Measurements from ENCODE around the gene TJP2. TPM values are rescaled to one million over a fixed set of nuclear protein-coding genes. Genes with fewer than 3 reads are reported as not detected.

Gene TJP2
- total and polyA plus RNA-seq, 7 experiments from 2014 or later, result 1.6 to 27.3 (median 11.3) TPM

DNA sequence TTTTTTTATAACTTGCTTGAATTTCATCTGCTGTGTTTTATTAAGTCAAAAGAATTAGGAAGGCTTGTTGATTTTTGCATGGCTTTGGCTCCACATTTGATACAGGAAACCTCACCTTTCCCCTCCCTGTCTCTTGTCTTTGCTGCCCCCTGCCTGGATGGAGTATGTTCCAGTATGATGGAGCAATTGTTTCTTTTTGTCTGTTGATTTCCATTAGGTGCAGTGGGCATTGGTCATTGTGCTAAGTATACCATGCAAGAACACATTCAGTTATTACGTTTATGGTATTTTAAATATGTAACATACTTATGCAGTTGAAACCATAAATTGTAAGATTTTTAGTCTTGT lies 19.6 kb downstream of the TJP2 start:
- Histone ChIP-seq H3K4me3 (ENCODE audit: low read length) (no peak overlapping the region), H3K36me3 (ENCODE audit: control insufficient read depth in 2 of 3, insufficient read depth in 3 of 3, low read length in 3 of 3) (no peaks in the 10 kb centered on the region), H3K4me1 (ENCODE audit: control insufficient read depth in 2 of 2, insufficient read depth in 2 of 2, low read length in 2 of 2) (peaks cover 0 to 8% of the 10 kb centered on the region in 2 donors), H3K27me3 (ENCODE audit: control insufficient read depth in 2 of 2, insufficient read depth in 2 of 2, low read length in 2 of 2) (no peaks in the 10 kb centered on the region), H3K9me3 (ENCODE audit: control insufficient read depth in 2 of 3, low read length in 3 of 3) (no peaks in the 10 kb centered on the region), H3K27ac (ENCODE audit: low read depth, low read length) (no peak overlapping the region)
- peaks cover 7 to 36% (median 23%) of the 10 kb centered on the region in 7 donors for H3K4me1 Mint-ChIP-seq
- peaks cover 0 to 3% (median 0%) of the 10 kb centered on the region in 5 donors for H3K36me3 Mint-ChIP-seq
- no peak overlapping the region for H3K27ac Mint-ChIP-seq
- ChIA-PET CTCF (interaction anchor here (0.7 to 7.0 kb wide), 8 partner anchors 17 to 194 kb away, joined by 3 to 64 read pairs (median 4); partner anchors contain the start of gene FXN), POLR2A (no interaction called here)
- DNase-seq (no peak), ATAC-seq (no peak)
- no peak overlapping the region for H3K4me3 Mint-ChIP-seq
- intact Hi-C loops (cut with micrococcal nuclease), result loop anchor here (1.0 to 5.0 kb wide), 8 partner anchors 19 to 609 kb away; partner anchors contain the start of genes FXN (in 1 of the 2) and TJP2 (in 1 of the 2)
- no peaks in the 10 kb centered on the region for H3K9me3 Mint-ChIP-seq
- no peaks in the 10 kb centered on the region for H3K27me3 Mint-ChIP-seq

DNA sequence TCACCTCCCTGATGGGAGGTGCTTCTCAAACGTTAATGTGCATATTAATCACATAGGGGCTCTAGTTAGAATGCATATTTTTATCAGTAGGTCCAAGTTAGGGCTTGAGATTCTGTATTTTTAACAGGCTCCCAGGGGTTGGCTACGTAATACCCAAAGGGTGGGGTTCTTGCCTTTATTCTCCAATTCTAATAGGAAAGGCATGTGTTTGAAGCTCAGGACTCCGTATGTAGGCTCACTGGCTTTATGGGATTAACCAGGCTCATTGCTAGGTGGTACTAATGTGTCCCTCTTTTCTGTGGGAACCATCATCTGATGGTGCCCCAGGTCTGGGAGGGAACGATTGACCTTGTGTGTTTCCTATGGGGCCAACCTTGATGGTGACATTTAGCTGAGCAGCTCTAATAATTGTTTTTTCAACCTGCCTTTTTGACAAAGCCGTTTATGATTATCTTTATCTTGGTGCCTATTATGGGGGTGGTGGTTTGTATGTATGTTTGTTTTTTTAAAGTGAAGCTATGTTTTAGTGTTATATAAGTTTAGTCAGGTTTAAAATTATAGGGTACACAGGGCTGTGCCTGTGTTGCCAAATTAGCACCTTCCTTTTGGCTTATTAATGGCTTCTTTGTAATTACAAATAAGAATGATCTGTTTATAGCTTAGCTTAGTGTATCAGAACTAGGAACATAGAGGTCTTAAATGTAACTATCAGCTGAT lies 20.8 kb downstream of the TJP2 start:
- Histone ChIP-seq H3K27me3 (ENCODE audit: control insufficient read depth in 2 of 2, insufficient read depth in 2 of 2, low read length in 2 of 2) (no peaks in the 10 kb centered on the region), H3K4me3 (ENCODE audit: low read length) (no peak overlapping the region), H3K36me3 (ENCODE audit: control insufficient read depth in 2 of 3, insufficient read depth in 3 of 3, low read length in 3 of 3) (no peaks in the 10 kb centered on the region), H3K4me1 (ENCODE audit: control insufficient read depth in 2 of 2, insufficient read depth in 2 of 2, low read length in 2 of 2) (peaks cover 0 to 12% of the 10 kb centered on the region in 2 donors), H3K27ac (ENCODE audit: low read depth, low read length) (no peak overlapping the region), H3K9me3 (ENCODE audit: control insufficient read depth in 2 of 3, low read length in 3 of 3) (no peaks in the 10 kb centered on the region)
- Mint-ChIP-seq H3K4me1 (peaks cover 13 to 39% (median 26%) of the 10 kb centered on the region in 7 donors), H3K36me3 (peaks cover 0 to 3% (median 0%) of the 10 kb centered on the region in 5 donors), H3K27ac (no peak overlapping the region), H3K9me3 (no peaks in the 10 kb centered on the region), H3K4me3 (no peak overlapping the region), H3K27me3 (no peaks in the 10 kb centered on the region)
- ChIA-PET POLR2A (no interaction called here), CTCF (interaction anchor here (0.7 to 7.0 kb wide), 6 partner anchors 8 to 355 kb away, joined by 3 to 64 read pairs (median 5); partner anchors contain the start of gene FXN)
- DNase-seq (no peak), ATAC-seq (no peak)
- intact Hi-C loops (cut with micrococcal nuclease), result loop anchor here (5.0 kb wide), 2 partner anchors 38 to 73 kb away; no protein-coding TSS in a partner anchor

DNA sequence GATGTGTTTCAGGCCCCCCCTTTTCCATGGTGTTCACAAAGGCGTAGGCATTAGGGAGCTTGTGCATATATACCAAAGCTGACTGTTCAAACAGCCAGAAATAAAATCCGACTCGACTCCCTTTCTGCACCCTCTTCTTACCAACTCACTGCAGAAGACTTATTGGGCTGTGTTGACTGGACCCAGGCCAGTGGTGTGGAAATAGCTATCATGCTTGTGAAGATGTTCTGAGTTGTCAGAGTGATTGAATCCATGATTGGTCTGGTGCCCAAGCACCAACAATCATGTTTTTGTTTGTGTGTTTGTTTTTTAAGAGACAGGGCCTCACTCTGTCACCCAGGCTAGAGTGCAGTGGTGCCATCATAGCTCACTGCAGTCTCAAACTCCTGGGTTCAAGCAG lies 21.6 kb downstream of the TJP2 start:
- no peak for ATAC-seq
- peaks cover 0 to 3% (median 0%) of the 10 kb centered on the region in 5 donors for H3K36me3 Mint-ChIP-seq
- no peak for DNase-seq
- H3K9me3 Mint-ChIP-seq, result no peaks in the 10 kb centered on the region
- no peak overlapping the region for H3K4me3 Mint-ChIP-seq
- H3K27ac ChIP-seq (ENCODE audit: low read depth, low read length), result no peak overlapping the region
- H3K4me1 Mint-ChIP-seq, result peaks cover 16 to 40% (median 23%) of the 10 kb centered on the region in 7 donors
- H3K27me3 Mint-ChIP-seq, result no peaks in the 10 kb centered on the region
- H3K36me3 ChIP-seq (ENCODE audit: control insufficient read depth in 2 of 3, insufficient read depth in 3 of 3, low read length in 3 of 3), result no peaks in the 10 kb centered on the region
- no peak overlapping the region for H3K4me3 ChIP-seq (ENCODE audit: low read length)
- H3K9me3 ChIP-seq (ENCODE audit: control insufficient read depth in 2 of 3, low read length in 3 of 3), result no peaks in the 10 kb centered on the region
- POLR2A ChIA-PET, result no interaction called here
- no peaks in the 10 kb centered on the region for H3K27me3 ChIP-seq (ENCODE audit: control insufficient read depth in 2 of 2, insufficient read depth in 2 of 2, low read length in 2 of 2)
- H3K4me1 ChIP-seq (ENCODE audit: control insufficient read depth in 2 of 2, insufficient read depth in 2 of 2, low read length in 2 of 2), result peaks cover 0 to 16% of the 10 kb centered on the region in 2 donors
- H3K27ac Mint-ChIP-seq, result no peak overlapping the region
- CTCF ChIA-PET, result interaction anchor here (0.7 to 7.0 kb wide), 5 partner anchors 9 to 161 kb away, joined by 3 to 64 read pairs (median 3); partner anchors contain the start of gene FXN
- intact Hi-C loops (cut with micrococcal nuclease), result no loop called here

DNA sequence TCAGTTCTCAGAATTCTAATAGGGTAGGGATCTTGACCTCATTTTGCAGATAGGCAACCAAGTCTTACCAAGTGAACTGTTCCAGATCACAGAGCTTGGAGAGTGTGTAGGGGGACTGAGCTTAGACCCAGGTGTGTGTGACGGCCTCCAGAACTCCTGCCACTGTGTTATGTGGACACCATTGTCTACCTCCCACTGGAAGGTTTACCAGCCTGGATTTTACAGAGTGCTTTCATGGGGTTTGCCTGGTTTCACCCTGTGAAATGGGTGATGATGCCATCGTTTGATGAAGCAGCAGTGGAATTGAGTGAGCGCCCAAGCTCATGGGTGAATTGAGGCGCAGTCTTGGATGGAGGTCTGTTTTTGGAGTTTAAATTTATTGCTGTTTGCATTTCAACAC lies 23.6 kb downstream of the TJP2 start:
- CTCF ChIA-PET, result no interaction called here
- H3K9me3 Mint-ChIP-seq, result no peaks in the 10 kb centered on the region
- peaks cover 8 to 31% (median 12%) of the 10 kb centered on the region in 7 donors for H3K4me1 Mint-ChIP-seq
- Histone ChIP-seq H3K27me3 (ENCODE audit: control insufficient read depth in 2 of 2, insufficient read depth in 2 of 2, low read length in 2 of 2) (no peaks in the 10 kb centered on the region), H3K27ac (ENCODE audit: low read depth, low read length) (no peak overlapping the region), H3K4me1 (ENCODE audit: control insufficient read depth in 2 of 2, insufficient read depth in 2 of 2, low read length in 2 of 2) (peaks cover 0 to 7% of the 10 kb centered on the region in 2 donors), H3K4me3 (ENCODE audit: low read length) (no peak overlapping the region), H3K36me3 (ENCODE audit: control insufficient read depth in 2 of 3, insufficient read depth in 3 of 3, low read length in 3 of 3) (no peaks in the 10 kb centered on the region), H3K9me3 (ENCODE audit: control insufficient read depth in 2 of 3, low read length in 3 of 3) (no peaks in the 10 kb centered on the region)
- H3K4me3 Mint-ChIP-seq, result no peak overlapping the region
- intact Hi-C loops (cut with micrococcal nuclease), result no loop called here
- H3K27me3 Mint-ChIP-seq, result no peaks in the 10 kb centered on the region
- no peak for DNase-seq
- no peak for ATAC-seq
- POLR2A ChIA-PET, result interaction anchor here (1.0 kb wide), 1 partner anchor 148 kb away, joined by 3 read pairs; no protein-coding TSS in a partner anchor
- H3K36me3 Mint-ChIP-seq, result peaks cover 0 to 8% (median 5%) of the 10 kb centered on the region in 5 donors
- H3K27ac Mint-ChIP-seq, result no peak overlapping the region

DNA sequence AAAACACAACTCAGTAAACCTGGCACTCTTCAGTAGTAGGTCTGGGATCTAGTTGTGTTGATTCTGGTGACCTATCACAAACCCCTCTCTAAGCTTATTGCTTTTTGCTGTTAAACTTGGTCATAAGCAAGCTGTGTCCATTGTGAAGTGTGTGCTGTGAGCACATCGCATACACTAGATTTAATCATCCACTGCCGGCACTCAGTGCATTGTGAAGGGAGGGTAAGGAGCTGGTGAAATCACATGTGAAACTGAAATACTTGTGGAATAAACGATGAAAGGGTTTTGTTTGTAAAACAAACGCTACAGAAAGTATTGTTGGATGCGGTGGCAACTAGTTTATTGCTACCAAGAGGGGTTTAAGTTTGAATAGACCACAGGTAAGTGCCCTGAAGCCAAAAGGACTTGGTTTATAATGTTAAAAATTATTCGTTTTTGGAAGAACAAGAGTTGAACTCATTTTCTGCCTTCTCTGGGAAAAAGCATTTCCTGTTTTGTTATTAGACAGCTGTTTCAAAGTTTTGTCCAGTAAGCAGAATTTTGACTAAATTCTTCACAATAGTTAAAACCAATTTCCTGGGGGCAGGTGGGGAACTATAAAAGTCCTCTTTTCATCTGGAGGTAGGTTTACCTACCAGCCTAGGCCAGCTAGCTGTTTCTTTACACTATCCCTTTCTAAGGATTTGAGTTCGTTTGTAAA lies 24.6 kb downstream of the TJP2 start:
- Mint-ChIP-seq H3K4me1 (peaks cover 7 to 27% (median 9%) of the 10 kb centered on the region in 7 donors), H3K4me3 (no peak overlapping the region), H3K27me3 (no peaks in the 10 kb centered on the region), H3K9me3 (no peaks in the 10 kb centered on the region), H3K27ac (peak overlapping the region in 1 of 9 donors; percentile 78), H3K36me3 (peaks cover 0 to 8% (median 5%) of the 10 kb centered on the region in 5 donors)
- Histone ChIP-seq H3K4me3 (ENCODE audit: low read length) (no peak overlapping the region), H3K27me3 (ENCODE audit: control insufficient read depth in 2 of 2, insufficient read depth in 2 of 2, low read length in 2 of 2) (no peaks in the 10 kb centered on the region), H3K9me3 (ENCODE audit: control insufficient read depth in 2 of 3, low read length in 3 of 3) (no peaks in the 10 kb centered on the region), H3K36me3 (ENCODE audit: control insufficient read depth in 2 of 3, insufficient read depth in 3 of 3, low read length in 3 of 3) (no peaks in the 10 kb centered on the region), H3K4me1 (ENCODE audit: control insufficient read depth in 2 of 2, insufficient read depth in 2 of 2, low read length in 2 of 2) (peaks cover 0 to 7% of the 10 kb centered on the region in 2 donors), H3K27ac (ENCODE audit: low read depth, low read length) (no peak overlapping the region)
- POLR2A ChIA-PET, result interaction anchor here (1.0 kb wide), 1 partner anchor 149 kb away, joined by 3 read pairs; no protein-coding TSS in a partner anchor
- DNase-seq (no peak), ATAC-seq (no peak)
- intact Hi-C loops (cut with micrococcal nuclease), result no loop called here
- CTCF ChIA-PET, result no interaction called here

DNA sequence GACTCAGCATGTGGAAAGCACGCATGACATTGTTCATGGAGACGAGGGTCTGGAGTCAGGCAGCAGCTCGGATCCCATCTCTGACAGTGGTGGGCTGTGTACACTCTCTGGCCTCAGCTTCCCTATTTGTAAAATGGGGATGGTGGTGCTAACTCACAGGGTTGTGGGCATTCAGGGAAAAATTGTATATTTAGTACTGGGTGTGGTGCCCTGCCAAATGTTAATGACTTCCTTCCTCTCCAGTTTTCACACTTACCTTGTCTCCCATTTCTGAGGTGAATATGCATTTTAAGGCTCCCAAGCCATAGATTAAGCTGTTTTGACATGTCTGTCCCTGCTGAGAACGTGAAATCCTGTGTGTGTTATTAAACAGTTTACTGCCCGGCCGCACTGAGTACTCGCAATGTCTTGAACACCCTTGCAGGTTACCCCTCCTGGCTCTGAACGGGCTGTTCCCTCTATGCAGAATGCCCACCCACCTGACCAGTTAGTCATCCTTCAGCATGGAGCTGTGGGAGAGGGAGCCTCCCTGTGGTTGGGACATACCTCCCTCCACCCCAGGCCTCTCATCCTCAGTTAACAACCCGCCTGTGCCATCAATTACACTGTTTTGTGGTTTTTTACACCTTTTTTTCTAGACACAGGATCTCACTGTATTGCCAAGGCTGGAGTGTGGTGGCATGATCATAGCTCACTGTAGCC lies 25.8 kb downstream of the TJP2 start:
- no peaks in the 10 kb centered on the region for H3K9me3 Mint-ChIP-seq
- H3K4me1 Mint-ChIP-seq, result peaks cover 7 to 27% (median 9%) of the 10 kb centered on the region in 7 donors
- no peaks in the 10 kb centered on the region for H3K27me3 Mint-ChIP-seq
- DNase-seq (peak in 1 of 9 donors; percentile 25), ATAC-seq (peak; percentile 10)
- ChIA-PET POLR2A (no interaction called here), CTCF (interaction anchor here (0.5 kb wide), 1 partner anchor 730 kb away, joined by 4 read pairs; no protein-coding TSS in a partner anchor)
- Histone ChIP-seq H3K27ac (ENCODE audit: low read depth, low read length) (no peak overlapping the region), H3K27me3 (ENCODE audit: control insufficient read depth in 2 of 2, insufficient read depth in 2 of 2, low read length in 2 of 2) (no peaks in the 10 kb centered on the region), H3K4me3 (ENCODE audit: low read length) (no peak overlapping the region), H3K4me1 (ENCODE audit: control insufficient read depth in 2 of 2, insufficient read depth in 2 of 2, low read length in 2 of 2) (peaks cover 0 to 7% of the 10 kb centered on the region in 2 donors), H3K9me3 (ENCODE audit: control insufficient read depth in 2 of 3, low read length in 3 of 3) (no peaks in the 10 kb centered on the region), H3K36me3 (ENCODE audit: control insufficient read depth in 2 of 3, insufficient read depth in 3 of 3, low read length in 3 of 3) (no peaks in the 10 kb centered on the region)
- intact Hi-C loops (cut with micrococcal nuclease), result no loop called here
- peak overlapping the region in 2 of 9 donors; percentile 0 to 40 for H3K27ac Mint-ChIP-seq
- H3K36me3 Mint-ChIP-seq, result peaks cover 0 to 8% (median 5%) of the 10 kb centered on the region in 5 donors
- H3K4me3 Mint-ChIP-seq, result peak overlapping the region in 1 of 10 donors; percentile 50
